B cell (primary cell): Measurements from ENCODE around the gene HRK. TPM values are rescaled to one million over a fixed set of nuclear protein-coding genes. Genes with fewer than 3 reads are reported as not detected.

Experiments
- ATAC-seq: fragments of 200-7000 bp; cut with Tn5 transposase; one replicate; pipeline ENCODE4 v1.10.0; 2021; ENCODE audit warnings: low read depth, mild to moderate bottlenecking, moderate number of reproducible peaks, moderate library complexity
- CTCF ChIA-PET: fragments of 350-600 bp; sonication (Branson Sonifier 250); formaldehyde crosslinking; loops from one replicate; lab custom pipeline; 2021; ENCODE audit warnings: antibody characterized with exemption, inconsistent platforms; lab: Charles Lee
- POLR2A ChIA-PET: fragments of 350-600 bp; sonication (Branson Sonifier 250); formaldehyde crosslinking; loops from one replicate; lab custom pipeline; 2021; ENCODE audit warnings: antibody characterized with exemption; lab: Charles Lee
- DNase-seq: peaks from one replicate; pipeline ENCODE4 v3.0.0; 2013
- H2AFZ ChIP-seq: 2 replicates; pipeline ENCODE4 v1.6.1; 2012; ENCODE audit warnings: mild to moderate bottlenecking, low read depth, low read length; ENCODE audit not compliant: insufficient read depth, poor library complexity, severe bottlenecking
- H3K27ac ChIP-seq, 2 donors: 1 replicate in 1 of 2; 2 replicates in 1 of 2; pipeline ENCODE4 v1.5.1; 2012 to 2013; ENCODE audit warnings: low read length in 2 of 2, mild to moderate bottlenecking in 2 of 2, moderate library complexity in 1 of 2
- H3K27me3 ChIP-seq, 4 experiments: fragments of 200-600 bp in 1 of 4; sonication (generic) in 1 of 4; replicated peaks in 1 of 4; 1 replicate in 2 of 4; 2 replicates in 2 of 4; pipeline versions ENCODE4 v1.6.1 to v1.7.0; 2013 to 2016; ENCODE audit warnings: low read length in 3 of 4, mild to moderate bottlenecking in 2 of 4, mixed read lengths in 1 of 4, moderate library complexity in 1 of 4; ENCODE audit not compliant: insufficient read depth in 4 of 4, control insufficient read depth in 3 of 4; ENCODE audit errors: control extremely low read depth in 1 of 4
- H3K36me3 ChIP-seq, 2 experiments: replicated peaks in 1 of 2; 1 replicate in 1 of 2; 2 replicates in 1 of 2; pipeline versions ENCODE4 v1.6.1 to v1.7.1; 2013; ENCODE audit warnings: low read length in 1 of 2; ENCODE audit not compliant: insufficient read depth in 2 of 2, control insufficient read depth in 1 of 2; ENCODE audit errors: control extremely low read depth in 1 of 2, extremely low read depth in 1 of 2
- H3K4me1 ChIP-seq, 2 donors: fragments of 200-600 bp in 1 of 2; sonication (generic) in 1 of 2; 1 replicate in 1 of 2; 2 replicates in 1 of 2; pipeline versions ENCODE4 v1.5.1 to v1.6.1; 2013 to 2017; ENCODE audit warnings: low read length in 2 of 2; ENCODE audit not compliant: control insufficient read depth in 2 of 2, insufficient read depth in 2 of 2
- H3K4me2 ChIP-seq: replicated peaks from 2 replicates; pipeline ENCODE3; 2012; ENCODE audit warnings: mild to moderate bottlenecking, low read depth, low read length; ENCODE audit not compliant: poor library complexity, severe bottlenecking
- H3K4me3 ChIP-seq, 5 experiments: fragments of 200-600 bp in 1 of 5; sonication (generic) in 1 of 5; 1 replicate in 3 of 5; 2 replicates in 2 of 5; pipeline versions ENCODE4 v1.5.1 to v1.7.0; 2011 to 2016; ENCODE audit warnings: low read length in 4 of 5, mild to moderate bottlenecking in 4 of 5, low read depth in 2 of 5, control low read depth in 1 of 5, moderate library complexity in 1 of 5; ENCODE audit not compliant: insufficient read depth in 1 of 5; ENCODE audit errors: control extremely low read depth in 1 of 5, extremely low read depth in 1 of 5
- H3K79me2 ChIP-seq: fragments of 200-600 bp; sonication (generic); one replicate; pipeline ENCODE4 v1.6.0; 2016; ENCODE audit warnings: low read length; ENCODE audit not compliant: control insufficient read depth, insufficient read depth
- H3K9ac ChIP-seq: fragments of 200-600 bp; sonication (generic); 2 replicates; pipeline ENCODE4 v1.6.1; 2017; ENCODE audit warnings: mild to moderate bottlenecking, low read length, moderate library complexity
- H3K9me3 ChIP-seq, 3 donors: one replicate each; pipeline versions ENCODE4 v1.6.1 to v1.7.1; 2013; ENCODE audit warnings: low read length in 2 of 3; ENCODE audit not compliant: control insufficient read depth in 2 of 3, insufficient read depth in 1 of 3; ENCODE audit errors: control extremely low read depth in 1 of 3
- H4K20me1 ChIP-seq: 2 replicates; pipeline ENCODE4 v1.6.0; 2012; ENCODE audit warnings: mild to moderate bottlenecking, low read length; ENCODE audit not compliant: insufficient read depth, control insufficient read depth, poor library complexity, severe bottlenecking
- H3K27ac Mint-ChIP-seq: one replicate; pipeline ENCODE4 v1.8.0; 2021; ENCODE audit warnings: mixed read lengths
- H3K27me3 Mint-ChIP-seq: one replicate; pipeline ENCODE4 v1.8.0; 2021; ENCODE audit warnings: mixed read lengths
- H3K4me1 Mint-ChIP-seq: one replicate; pipeline ENCODE4 v1.8.0; 2021; ENCODE audit warnings: mixed read lengths
- H3K4me3 Mint-ChIP-seq: one replicate; pipeline ENCODE4 v1.8.0; 2021; ENCODE audit warnings: mixed read lengths
- H3K9me3 Mint-ChIP-seq: one replicate; pipeline ENCODE4 v1.8.0; 2022; ENCODE audit warnings: mixed read lengths; ENCODE audit not compliant: insufficient read depth
- CTCF ChIP-seq: fragments of 200-600 bp; IDR thresholded peaks from one replicate; pipeline ENCODE4 v1.8.0; 2022; ENCODE audit warnings: antibody characterized with exemption, mild to moderate bottlenecking
- EZH2 ChIP-seq: IDR thresholded peaks from 2 replicates; pipeline ENCODE4 v1.6.1; 2012; ENCODE audit warnings: borderline replicate concordance, low read depth, mild to moderate bottlenecking, moderate library complexity, low read length; ENCODE audit not compliant: insufficient read depth, poor library complexity, severe bottlenecking
- WGBS: methylation state at CpG from one replicate; pipeline ENCODE4 v1.1.5; 2013; ENCODE audit warnings: missing lambda C conversion rate; ENCODE audit not compliant: insufficient coverage; 5-methylcytosine and 5-hydroxymethylcytosine counted together
- intact Hi-C: fragments of 100-400 bp; cut with micrococcal nuclease; formaldehyde crosslinking; loops from one replicate; pipeline ENCODE4 v1.10.0; 2022
- polyA plus RNA-seq: library from polyadenylated mRNA; depleted of rRNA; stranded (reverse); fragments of >200 nt; gene quantifications from 2 replicates; pipeline ENCODE4 v1.2.3, GENCODE V29; 2012
- total RNA-seq, 2 donors: library from RNA; stranded (reverse); fragments of 120-200 nt in 1 of 2; gene quantifications; 1 replicate in 1 of 2; 2 replicates in 1 of 2; pipeline versions ENCODE4 v1.2.3 to v1.2.4, GENCODE V29; 2013 to 2022

HRK gene
- total and polyA plus RNA-seq, 2 donors (not counting 1 experiment from before 2014, with no cell fraction given), result 1.8 to 45.1 TPM

DNA sequence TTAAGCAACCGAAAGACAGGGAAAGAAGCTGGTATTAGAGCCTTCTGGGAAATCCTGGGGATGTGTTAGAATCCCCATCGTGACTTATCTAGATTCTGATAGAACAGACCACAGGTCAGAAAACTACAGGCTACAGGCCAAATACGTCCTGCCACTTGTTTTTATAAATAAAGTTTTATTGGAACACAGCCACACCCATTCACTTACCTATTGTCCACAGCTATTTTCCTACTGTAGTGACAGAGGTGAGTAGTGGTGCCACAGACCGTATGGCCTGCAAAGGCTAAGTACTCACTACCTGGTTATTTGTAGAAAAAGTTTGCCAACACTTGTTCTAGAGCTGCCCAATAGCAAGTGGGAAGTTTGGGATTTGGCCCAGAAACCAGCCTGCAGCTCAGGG, 53.8 kb downstream of the HRK start:
- 100% methylated on average over 1 of the region's 4 CpGs for WGBS
- ChIA-PET POLR2A (no interaction called here), CTCF (no interaction called here)
- H3K9me3 ChIP-seq, result peaks cover 0 to 4% (median 2%) of the 10 kb centered on the region in 3 donors
- H3K9ac ChIP-seq, result no peak overlapping the region
- H3K4me1 Mint-ChIP-seq, result no peaks in the 10 kb centered on the region
- no peak overlapping the region for H2AFZ ChIP-seq
- no peaks in the 10 kb centered on the region for H3K27me3 Mint-ChIP-seq
- H3K27ac ChIP-seq, result no peak overlapping the region
- ATAC-seq (no peak), DNase-seq (no peak)
- no peak overlapping the region for H3K4me3 Mint-ChIP-seq
- no peaks in the 10 kb centered on the region for H4K20me1 ChIP-seq
- no peak overlapping the region for H3K4me2 ChIP-seq
- no peaks in the 10 kb centered on the region for H3K79me2 ChIP-seq
- TF ChIP-seq CTCF (no peak), EZH2 (no peak)
- H3K4me1 ChIP-seq, result no peaks in the 10 kb centered on the region
- intact Hi-C loops, result no loop called here
- H3K4me3 ChIP-seq, result no peak overlapping the region
- peaks cover 0 to 4% of the 10 kb centered on the region in 2 experiments for H3K36me3 ChIP-seq
- no peaks in the 10 kb centered on the region for H3K9me3 Mint-ChIP-seq
- no peaks in the 10 kb centered on the region for H3K27me3 ChIP-seq
- H3K27ac Mint-ChIP-seq, result no peak overlapping the region

DNA sequence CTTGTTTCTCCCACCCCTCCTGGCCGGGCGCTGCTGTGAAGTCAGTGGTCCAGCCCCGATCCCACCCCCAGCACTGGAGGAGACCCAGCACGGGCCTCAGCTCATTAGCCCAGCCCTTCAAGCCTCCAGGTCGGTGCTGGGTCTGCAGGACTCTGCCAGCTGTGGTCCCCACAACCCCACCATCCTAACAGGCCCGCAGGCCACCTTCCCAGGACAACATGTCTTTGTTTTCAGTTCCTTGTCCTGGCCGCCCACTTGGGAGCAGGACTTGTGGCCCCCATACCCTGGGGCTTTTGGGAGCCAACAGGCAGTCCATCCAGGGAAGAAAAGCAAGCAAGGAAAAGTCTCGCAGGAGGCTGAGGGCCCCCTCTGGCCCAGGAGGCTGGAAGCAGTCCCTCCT, 60.0 kb downstream of the HRK start:
- Histone ChIP-seq H4K20me1 (no peaks in the 10 kb centered on the region), H3K4me2 (no peak overlapping the region), H3K9me3 (peaks cover 0 to 4% (median 2%) of the 10 kb centered on the region in 3 donors), H3K79me2 (no peaks in the 10 kb centered on the region), H3K4me3 (no peak overlapping the region), H3K36me3 (peaks cover 0 to 4% of the 10 kb centered on the region in 2 experiments), H2AFZ (no peak overlapping the region), H3K27ac (no peak overlapping the region), H3K9ac (no peak overlapping the region), H3K27me3 (no peaks in the 10 kb centered on the region), H3K4me1 (peaks cover 26 to 28% of the 10 kb centered on the region in 2 donors)
- POLR2A ChIA-PET, result interaction anchor here (0.6 to 0.9 kb wide), 3 partner anchors 17 to 310 kb away, joined by 3 to 13 read pairs (median 9); no protein-coding TSS in a partner anchor
- intact Hi-C loops, result no loop called here
- WGBS, result 84% methylated on average over 7 of the region's 8 CpGs
- CTCF ChIA-PET, result interaction anchor here (0.9 to 2.2 kb wide), 2 partner anchors 38 to 61 kb away, joined by 3 to 8 read pairs; no protein-coding TSS in a partner anchor
- ATAC-seq (no peak), DNase-seq (no peak)
- Mint-ChIP-seq H3K4me1 (peaks cover 38% of the 10 kb centered on the region), H3K4me3 (no peak overlapping the region), H3K27me3 (no peaks in the 10 kb centered on the region), H3K9me3 (no peaks in the 10 kb centered on the region), H3K27ac (no peak overlapping the region)
- TF ChIP-seq EZH2 (no peak), CTCF (no peak)
